Fibroblast of the conjunctiva (primary cell): ENCODE results near the gene SGCD.

ENCODE experiments used
- DNase-seq: peaks from one replicate; pipeline ENCODE4 v3.0.0-alpha.2; 2010; ENCODE audit warnings: low read depth

SGCD gene

DNA sequence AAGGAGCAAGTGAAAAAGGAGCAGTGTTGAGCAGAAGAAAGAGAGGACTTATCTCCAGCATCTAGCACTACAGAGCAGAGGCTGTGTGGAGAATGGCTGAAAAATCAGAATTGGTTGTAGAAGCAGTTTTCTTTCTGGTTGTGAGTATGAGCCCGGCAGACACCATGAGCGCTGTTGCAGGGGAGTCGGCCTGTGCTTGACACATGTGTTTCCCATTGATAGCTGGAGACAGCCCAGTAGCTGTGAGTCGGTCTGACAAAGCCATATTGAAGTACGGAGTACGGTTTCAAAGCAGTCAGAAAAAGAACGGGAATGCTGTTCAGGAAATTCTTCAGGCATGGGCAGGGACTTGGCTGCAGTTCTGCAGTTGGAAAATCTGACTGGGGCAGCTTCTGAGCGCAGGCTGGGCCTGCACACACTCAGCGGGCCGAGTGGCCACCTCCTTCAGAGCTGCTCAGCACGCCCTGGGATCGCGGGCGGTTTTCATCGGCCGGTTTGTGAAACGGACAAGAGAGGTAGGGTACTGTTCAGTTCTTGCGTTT is at the start of gene SGCD:
SGCD (plus strand) TSS at position 447 of the 542 bp plus-strand sequence.
- DNase-seq: peak; percentile 93

DNA sequence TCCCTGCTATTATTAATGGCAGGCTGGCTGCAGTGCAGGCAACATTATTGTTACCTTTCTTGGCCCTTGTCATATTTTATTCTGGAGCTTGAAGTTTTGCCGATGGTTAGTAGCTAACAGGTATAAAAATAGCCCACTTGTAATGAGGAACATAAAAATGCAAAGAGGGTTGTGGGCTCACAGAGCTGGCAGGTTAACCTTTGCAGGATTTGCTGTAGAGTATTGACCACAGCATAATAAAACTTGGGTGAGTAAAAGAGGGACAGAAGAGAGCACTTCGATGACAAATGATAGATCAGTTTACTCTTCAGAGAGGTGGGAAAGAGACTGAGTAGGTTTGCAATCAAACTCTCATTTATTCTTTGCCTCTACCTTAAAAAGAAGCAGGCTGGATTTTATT is 49.7 kb upstream of the SGCD start:
- DNase-seq: no peak

DNA sequence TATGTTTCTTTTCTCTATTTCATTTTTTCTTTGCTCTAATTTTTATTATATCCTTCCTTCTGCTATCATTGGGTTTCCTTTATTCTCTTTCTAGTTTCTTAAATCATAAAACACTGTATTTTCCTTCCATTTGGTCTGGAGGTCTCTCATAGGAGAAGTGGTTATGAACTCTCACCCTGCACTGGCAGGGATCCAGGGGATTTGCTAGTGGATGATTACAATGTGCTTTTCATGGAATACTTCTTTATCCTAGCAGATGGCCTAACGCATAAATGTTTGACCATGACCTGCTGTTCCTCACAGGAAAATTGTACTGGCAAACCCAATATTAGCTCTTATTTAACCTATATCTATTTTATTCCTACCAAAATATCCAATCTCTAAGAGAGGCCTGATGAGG is 31.5 kb upstream of the SGCD start:
- DNase-seq: no peak

DNA sequence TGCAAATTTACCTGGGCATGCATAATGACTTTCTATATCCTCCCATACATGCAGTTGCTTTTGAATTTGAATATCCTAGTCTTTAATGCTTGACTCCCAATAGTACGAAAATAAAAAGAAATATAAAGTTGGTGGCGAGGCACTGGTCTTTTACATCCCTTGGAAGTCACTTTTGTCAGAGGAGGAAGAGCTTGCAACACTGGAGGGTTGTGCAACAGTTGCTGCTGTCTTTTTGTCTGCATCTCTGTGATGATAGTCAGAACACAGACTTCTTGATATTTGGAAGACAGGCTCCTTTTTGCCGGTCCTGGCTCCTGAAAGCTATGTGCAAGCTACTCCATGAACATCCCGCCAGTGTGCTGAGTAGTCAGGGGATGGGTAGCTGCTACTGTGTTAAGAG is 16.8 kb upstream of the SGCD start:
- no peak for DNase-seq

DNA sequence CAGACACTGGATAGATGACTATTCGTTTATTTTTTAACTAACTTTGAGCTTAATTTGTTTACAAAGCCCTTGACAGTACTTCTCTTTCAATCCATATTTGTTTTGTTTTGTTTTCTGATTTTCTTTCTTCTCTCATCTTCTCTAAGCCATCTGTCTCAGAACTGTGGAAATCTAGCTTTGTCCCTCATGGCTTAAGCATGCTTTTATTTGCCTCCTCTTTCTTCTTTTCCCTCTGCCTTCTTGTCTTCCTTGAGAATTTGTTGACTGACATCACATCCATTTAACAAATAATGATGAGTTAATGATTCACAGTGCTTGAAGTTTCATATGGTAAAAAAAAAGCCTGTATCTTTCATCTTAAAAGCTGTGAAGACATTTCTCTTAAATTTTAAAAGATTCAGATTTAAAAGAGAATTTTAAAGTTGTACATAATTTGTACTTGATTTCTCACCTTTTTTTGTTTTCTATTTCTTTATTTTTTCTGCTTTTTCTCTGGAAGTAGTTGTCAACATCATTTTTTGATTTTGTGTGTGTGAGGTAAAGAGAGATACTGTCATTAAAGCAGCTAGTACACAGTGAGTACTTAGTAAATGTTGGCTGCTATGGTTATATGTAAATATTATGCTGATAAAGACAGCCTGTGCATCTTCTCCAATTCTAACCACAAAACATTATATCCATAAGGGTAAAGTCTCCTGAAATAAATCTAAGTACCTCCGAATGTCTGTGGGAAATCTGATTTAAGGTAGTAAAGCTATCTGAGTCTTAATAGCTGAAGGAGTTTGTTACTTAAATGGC is 13.9 kb upstream of the SGCD start:
- DNase-seq: no peak

DNA sequence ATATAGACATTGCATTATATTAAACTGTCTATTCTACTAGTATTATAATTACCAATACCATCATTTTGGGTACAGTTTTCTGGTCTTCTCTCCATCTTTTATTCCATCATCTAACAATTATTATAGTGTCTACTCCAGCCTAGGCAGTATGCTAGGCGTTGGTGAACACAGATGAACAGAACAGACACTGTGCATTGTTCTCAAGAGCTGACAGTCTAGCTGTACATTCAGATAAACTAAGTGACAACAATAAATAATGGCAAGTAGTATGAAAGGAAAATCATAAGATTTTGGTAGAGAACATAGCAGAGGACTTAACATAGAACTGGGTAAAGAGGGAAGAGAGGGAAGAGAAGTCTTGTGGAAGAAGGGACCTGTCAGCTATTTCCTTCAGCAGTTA is 12.5 kb upstream of the SGCD start:
- no peak for DNase-seq

DNA sequence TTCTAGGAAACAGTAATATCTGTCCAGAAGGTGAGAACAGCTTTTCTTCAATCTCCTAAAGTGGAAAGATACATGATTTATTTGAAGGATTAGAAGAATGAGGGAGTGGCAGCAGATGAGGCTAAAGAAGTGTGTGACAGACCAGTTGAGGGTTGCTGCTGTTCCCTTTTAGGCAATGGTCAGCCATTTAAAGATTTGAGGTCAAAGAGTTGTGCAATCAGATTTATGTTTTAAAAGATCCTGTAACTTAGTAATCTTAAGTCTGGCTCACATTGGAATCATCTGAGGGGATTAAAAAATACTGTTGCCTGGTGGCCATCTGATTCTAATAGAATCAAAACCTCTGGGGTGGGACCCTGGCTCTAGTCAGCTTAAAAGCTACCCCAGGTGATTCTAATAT is 4.3 kb upstream of the SGCD start:
- DNase-seq: no peak

DNA sequence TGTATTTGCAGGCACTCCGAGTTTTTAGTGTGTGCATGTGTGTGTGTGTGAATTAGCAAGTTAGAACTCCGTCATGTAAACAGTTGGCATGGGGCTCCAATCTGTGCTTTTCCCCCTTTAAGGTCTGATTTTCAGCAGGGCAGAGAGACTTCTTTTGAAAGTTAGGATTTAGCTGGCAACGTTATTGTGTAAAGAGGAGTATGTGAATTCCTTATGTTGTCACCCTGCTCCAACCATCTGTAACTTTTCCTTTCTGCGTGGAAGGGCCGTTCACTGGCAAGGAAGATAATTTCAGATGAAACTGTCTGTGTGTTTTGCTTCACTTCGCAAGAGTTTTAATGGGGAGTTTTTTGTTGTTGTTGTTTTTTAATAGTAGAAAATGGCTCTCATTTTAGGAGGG is 332 bp downstream of the SGCD start:
- DNase-seq: no peak

DNA sequence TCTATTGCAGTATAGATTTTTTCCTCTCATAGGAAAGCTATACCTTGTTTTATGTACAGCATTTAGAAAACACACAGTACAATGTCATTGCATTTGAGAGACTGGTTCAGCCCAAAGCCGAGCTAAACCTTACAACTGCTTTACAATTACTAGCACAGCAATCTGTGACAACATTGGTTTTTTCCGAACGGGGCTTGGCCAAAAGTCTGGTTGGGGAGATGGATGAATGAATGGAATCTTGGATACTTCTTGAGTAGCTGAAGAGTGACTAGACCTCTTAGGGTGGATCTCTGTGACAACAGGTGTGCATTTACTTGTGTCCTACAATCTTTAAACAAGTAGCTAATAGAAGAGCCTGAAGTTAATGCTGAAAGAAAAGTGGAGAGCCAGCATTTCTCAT is 1.2 kb downstream of the SGCD start:
- no peak for DNase-seq

DNA sequence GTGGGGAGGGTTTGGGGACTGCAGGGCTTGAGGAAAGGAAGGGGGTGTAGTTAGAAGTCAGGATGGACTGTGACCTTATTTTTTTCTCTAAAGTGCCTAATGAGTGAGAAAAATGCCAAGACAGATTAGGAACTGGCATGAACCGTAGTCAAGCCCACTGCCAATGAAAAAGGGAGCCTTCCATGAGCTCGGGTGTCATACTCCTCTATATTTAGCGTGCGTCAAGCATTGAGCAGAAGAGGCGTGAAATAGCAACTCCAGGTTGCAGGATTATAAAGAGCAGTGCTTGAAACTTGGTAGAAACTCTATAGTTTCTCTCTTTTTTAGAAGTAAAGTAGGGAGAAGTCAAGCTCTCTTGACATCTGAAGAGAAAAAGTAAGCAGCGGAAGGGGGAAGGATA is 1.8 kb downstream of the SGCD start:
- no peak for DNase-seq

DNA sequence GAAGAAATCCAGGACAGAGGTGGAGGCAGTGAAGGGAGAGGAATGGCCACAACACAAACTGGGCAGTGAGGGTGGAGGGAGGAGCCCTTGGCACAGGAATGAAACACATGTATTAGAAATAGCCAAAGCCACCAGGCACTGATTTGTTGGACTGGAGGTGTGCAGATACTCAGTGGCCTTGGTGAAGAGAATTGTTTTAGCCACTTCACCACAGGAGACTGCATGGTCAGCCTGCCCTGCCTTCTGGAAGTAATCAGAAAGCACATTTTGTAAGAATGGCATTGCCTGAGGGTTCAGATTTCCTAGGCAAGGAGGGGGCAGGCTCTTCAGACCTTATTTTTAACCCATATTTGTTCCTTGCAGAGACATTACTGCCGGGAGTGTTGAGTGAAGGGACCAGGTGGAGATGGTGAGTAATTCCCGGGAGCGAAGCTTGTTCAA is 2.2 kb downstream of the SGCD start:
- no peak for DNase-seq

DNA sequence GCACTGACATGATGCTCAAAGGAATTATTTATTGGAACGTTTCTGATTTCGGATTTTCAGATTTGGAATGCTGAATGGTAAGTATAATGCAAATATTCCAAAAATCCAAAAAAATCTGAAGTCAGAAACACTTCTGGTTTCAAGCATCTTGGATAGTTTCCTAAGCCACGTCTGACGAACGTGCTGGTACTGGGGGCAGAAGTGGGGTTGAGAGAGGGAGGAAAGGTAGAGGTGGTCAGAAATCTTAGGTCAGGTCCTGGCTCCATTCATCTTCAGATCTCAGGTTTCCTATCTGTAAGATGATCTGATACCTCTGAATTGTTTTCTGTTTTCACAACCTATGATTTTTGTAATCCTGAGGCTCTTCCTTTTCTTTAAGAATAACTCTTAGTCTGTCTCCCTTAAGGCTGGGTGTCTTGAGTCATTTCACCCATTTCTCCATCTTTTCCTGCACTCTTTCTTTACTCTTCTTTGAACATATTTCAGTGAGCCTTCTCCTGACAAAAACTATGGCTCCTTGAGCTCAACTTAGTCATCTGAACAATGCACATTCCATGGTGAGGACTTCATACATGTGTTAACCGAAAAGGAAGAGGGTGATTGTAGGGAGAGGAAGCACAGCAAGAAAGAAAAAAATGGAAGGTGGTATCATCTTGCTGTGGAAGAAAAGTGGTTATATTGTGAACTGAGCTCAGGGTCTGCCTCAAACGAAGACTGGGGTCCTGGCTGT is 3.3 kb downstream of the SGCD start:
- no peak for DNase-seq

DNA sequence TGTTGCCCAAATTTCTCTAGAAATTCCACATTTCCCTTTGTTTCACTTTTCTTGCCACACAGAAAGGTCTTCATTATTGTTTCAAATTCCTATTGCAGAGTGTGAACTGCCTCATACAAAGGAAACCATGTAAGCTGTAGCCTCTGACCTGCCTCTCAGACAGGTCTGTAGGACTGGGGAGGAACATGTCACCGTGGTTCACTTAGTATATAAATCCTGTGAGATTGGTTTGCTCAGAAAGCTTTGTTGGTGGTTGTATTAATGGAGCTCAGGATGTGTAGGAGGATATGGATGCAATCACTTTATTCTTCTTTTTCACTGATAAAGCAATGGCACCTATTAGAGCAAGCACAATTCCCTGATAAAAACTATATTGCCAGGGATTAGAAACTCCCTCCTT is 4.2 kb downstream of the SGCD start:
- DNase-seq: no peak

DNA sequence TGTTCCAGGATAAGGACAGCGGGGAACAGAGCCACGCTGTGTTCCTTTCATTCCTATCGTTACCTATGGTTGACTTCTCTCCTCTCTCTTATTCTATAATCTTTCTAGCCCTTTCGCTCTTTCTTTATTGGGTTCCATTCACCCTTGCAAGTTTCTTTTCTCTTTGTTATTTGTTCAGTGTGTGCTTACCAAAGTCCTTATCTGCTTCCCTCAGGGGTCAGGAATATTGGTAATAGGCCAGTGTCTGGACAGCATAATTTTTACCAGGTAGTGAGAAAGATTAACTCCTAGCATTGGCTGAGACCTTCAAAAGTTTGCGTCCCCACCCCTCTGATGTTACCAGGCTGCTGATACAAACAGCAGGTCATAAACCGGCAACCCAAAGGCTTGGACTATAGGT is 4.9 kb downstream of the SGCD start:
- no peak for DNase-seq

DNA sequence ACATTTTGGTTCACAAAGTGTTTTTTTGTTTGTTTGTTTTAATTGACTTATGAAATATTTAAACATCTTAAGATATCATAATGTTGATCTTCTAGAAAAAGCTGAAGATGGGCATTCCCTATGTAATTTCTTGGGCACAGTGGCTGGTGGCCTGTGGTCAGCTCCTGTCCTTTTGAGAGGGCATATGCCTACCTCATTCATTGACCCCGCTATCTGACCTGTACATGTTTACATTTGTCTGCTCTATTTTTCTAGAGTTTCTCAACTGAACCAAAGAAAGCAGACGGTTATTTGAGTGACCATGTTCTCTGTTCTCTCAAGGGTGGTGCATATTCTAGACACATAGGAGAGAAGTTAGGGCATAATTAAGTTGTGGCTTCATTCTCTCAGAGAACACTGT is 5.3 kb downstream of the SGCD start:
- DNase-seq: no peak

DNA sequence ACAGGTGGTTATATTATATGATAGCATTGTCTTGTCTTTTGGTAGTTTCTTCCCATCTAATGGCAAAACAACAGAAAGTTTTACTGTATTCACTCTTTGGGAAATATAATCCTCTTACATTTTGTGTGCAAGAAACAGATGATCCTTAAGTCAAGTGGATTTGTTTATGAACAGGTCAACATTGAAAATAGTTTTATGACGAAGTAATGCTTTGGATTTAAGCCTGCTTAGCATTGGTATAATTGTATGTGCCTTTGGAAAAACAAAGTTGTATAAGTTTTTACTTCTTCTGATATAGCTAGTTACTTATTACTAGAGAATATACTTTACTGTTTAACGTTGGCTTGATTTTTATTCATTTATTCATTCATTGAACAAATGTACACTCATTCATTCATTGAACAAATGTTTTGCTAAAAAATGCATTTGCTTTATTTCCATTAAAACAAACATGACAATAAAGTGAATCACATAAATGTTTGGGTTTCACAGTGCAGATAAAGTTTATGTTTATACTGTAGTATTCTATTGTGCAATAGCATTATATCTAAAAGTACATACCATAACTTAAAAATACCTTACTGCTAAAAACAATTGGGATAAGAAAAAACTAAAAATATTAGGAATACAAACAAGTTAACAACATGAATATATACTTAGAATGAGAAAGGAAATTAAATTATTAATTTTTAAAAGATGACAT is 12.3 kb downstream of the SGCD start:
- no peak for DNase-seq

DNA sequence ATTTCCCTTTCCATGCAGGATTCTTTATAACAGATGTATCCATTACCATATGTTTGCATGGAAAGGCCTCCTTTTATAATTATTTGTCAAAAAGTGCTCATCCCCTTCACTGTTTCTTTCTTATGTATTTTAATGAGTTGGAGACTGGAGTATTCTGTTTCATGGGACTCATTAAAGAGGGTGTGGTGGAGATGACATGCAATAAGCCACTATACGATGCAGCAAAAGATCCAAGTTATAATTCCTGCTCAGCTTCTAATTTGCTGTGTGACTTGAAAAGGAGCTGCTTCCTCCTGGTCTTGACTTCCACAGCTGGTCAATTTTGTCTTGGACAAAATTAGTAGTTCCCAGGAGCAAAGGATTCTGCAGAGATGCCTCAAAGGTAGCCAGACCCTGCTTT is 13.9 kb downstream of the SGCD start:
- DNase-seq: no peak

DNA sequence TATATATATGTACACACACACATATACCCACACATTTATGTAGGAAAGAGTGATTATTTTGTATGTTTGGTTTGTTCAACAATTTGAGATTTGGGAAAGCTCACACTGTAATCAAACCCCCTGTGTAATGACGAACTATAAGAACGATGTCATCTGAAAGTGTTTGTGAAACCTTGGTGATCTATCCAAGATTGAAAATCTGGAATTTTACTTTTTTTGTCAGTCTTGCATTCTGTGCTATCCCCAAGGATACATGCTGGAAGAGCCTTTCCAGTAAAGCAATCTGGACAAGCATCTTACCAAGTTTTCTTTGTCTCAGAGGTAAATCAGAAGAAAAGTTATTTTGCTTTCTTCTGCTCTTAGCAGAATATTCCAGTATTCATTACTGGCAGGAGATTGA is 23.3 kb downstream of the SGCD start:
- DNase-seq: no peak

DNA sequence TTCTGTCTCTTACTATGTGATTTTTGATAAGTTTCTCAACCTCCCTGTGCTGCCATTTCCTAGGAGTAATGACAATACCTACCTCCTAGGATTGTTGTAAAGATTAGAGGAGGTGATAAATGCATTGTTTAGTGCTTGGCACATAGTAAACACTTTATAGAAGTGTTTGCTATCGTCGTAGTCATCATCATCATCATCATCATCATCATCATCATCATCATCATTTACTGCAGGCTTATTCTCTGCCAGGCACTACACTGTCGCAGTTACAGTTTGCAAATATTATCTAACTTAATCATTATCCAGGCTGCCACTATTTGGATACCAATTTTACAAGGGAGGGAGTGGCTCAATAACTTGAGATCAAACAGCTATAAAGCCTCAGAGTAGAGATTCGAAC is 24.5 kb downstream of the SGCD start:
- no peak for DNase-seq

DNA sequence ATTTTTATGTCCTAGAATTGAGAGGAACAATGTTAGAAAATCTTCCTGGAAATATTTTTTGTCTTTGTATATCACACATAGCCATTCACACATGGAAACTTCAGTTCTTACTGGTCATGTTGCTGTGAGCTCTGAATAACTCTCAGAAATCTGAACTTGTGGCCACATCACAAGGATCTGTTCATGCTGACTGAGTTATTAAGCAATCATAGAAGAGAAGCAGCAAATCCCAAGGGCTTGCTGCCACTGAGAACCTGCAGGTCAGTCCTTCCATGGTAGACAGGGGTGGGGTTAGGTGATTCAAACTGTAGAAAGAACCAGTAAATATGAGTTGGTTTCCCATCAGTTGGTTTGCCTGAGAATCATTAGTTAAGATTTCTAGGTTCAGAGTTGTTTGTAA is 27.6 kb downstream of the SGCD start:
- DNase-seq: no peak

DNA sequence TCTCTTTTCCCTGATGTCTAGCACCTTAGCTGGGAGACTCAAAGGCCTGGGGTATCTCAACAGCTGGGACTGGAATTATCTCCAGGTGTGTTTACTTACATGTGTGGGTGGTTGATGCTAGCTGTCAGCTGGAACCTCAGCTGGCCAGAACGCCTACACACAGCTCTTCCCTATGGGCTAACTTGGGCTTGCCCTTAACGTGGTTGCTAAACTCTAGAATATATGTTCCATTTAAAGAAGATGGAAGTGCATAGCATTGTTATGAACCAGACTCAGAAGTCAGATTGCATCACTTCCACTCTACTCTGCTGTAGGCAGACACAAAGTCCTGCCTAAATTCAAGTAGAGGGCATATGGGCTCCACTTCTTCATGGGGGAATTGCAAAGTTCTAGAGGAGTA is 29.3 kb downstream of the SGCD start:
- no peak for DNase-seq

DNA sequence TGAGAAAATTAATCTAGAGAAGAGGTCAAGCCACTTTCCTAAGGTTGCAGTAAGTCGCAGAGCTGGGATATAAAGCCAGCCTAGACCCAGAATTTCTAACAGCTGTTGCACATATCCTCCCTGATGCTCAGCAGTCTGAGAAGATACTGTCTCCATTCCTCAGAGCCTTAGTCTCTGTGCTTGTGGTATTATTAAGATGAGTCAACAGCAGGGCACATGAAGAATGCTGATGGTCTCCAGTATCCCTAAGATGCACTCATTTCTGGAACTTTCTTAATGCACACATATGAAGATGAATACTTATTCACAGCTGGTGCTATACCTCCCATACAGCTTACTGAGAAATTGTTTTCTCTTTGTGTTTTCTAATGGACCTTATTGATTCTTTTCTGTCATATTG is 32.5 kb downstream of the SGCD start:
- DNase-seq: no peak
